GM23338 (cell line): ENCODE measurements around the gene ZBP1.

Experiments
- CREB1 ChIP-seq: fragments of 250-450 bp; sonication (Bioruptor Pico); IDR thresholded peaks from 2 replicates; pipeline ENCODE4 v1.5.0; 2020; ENCODE audit warnings: low read depth, mild to moderate bottlenecking, moderate library complexity
- EZH2 ChIP-seq: fragments of 200-600 bp; sonication (generic); IDR thresholded peaks from one replicate; pipeline ENCODE4 v1.8.0; 2017; ENCODE audit warnings: antibody characterized with exemption, mild to moderate bottlenecking, low read depth; ENCODE audit not compliant: unreplicated experiment
- EZH2phosphoT487 ChIP-seq: fragments of 200-600 bp; sonication (generic); IDR thresholded peaks from one replicate; pipeline ENCODE4 v1.8.1; 2018; ENCODE audit warnings: antibody characterized with exemption; ENCODE audit not compliant: unreplicated experiment
- JUNB ChIP-seq: IDR thresholded peaks from one replicate; pipeline ENCODE4 v1.6.1; 2016; ENCODE audit warnings: antibody characterized with exemption; ENCODE audit not compliant: unreplicated experiment
- NANOG ChIP-seq: IDR thresholded peaks from 2 replicates; pipeline ENCODE4 v1.6.1; 2016; ENCODE audit warnings: antibody characterized with exemption, borderline replicate concordance
- POLR2AphosphoS5 ChIP-seq: IDR thresholded peaks from 2 replicates; pipeline ENCODE4 v1.6.1; 2016; ENCODE audit warnings: antibody characterized with exemption, low read depth
- STAT1 ChIP-seq: IDR thresholded peaks from one replicate; pipeline ENCODE4 v1.6.1; 2016; ENCODE audit warnings: antibody characterized with exemption; ENCODE audit not compliant: unreplicated experiment
- ZNF114 ChIP-seq: fragments of 250-450 bp; sonication (Bioruptor Pico); IDR thresholded peaks from 2 replicates; pipeline ENCODE4 v1.5.0; 2020; ENCODE audit warnings: mild to moderate bottlenecking, moderate library complexity
- TF ChIP-seq, protein P1 (sequence below), 2 experiments: fragments of 200-600 bp in 1 of 2; sonication (generic) in 1 of 2; conservative IDR thresholded peaks; 2 replicates each; pipeline versions ENCODE4 v1.5.1 to v1.6.1; 2016 to 2017; ENCODE audit warnings: antibody characterized with exemption in 2 of 2, low read depth in 2 of 2, mild to moderate bottlenecking in 2 of 2, moderate library complexity in 1 of 2
- TF ChIP-seq, protein P2 (sequence below): IDR thresholded peaks from one replicate; pipeline ENCODE4 v1.6.1; 2018; ENCODE audit warnings: antibody characterized with exemption; ENCODE audit not compliant: unreplicated experiment

DNA sequence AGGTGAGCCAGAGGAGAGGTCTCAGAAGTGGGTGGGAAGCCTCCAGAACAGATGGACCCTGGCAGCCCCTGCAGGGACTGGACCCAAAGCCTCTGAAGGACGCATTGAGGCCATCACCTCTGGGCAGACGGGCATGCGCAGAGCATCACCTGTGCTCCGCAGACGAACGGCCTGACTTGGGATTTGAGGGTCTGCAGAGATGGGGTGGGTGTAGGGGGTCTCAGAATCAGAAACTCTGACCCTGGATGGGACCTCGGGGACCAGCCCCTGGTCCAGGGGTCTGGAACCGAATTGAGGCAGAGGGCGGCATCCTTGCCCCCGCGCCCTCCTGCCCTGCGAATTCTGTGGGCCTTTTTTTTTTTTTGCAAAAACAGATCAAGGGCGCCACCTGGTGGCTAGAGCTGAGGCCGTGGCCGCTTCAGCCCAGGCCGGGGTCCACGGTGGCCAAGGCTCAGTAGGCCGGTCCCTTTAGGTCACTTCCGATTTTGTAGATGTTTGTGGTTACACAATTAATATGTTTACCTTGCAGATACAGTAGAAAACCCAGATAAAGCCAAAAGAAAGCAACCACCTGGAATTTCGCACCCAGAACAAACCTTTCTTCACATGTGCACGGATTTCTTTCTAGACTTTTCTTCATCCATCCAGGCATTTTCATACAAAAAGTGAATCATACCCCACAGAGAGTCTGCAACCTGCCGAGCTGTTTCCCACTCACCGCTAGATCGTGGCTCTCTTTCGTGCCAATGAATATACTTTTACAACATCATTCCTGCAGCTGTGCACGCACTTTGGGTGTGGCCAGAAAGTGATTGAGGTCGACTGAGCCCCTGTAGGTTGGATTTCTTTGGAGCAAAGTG lies 25.9 kb downstream of the ZBP1 start:
- TF ChIP-seq, protein P1, sequence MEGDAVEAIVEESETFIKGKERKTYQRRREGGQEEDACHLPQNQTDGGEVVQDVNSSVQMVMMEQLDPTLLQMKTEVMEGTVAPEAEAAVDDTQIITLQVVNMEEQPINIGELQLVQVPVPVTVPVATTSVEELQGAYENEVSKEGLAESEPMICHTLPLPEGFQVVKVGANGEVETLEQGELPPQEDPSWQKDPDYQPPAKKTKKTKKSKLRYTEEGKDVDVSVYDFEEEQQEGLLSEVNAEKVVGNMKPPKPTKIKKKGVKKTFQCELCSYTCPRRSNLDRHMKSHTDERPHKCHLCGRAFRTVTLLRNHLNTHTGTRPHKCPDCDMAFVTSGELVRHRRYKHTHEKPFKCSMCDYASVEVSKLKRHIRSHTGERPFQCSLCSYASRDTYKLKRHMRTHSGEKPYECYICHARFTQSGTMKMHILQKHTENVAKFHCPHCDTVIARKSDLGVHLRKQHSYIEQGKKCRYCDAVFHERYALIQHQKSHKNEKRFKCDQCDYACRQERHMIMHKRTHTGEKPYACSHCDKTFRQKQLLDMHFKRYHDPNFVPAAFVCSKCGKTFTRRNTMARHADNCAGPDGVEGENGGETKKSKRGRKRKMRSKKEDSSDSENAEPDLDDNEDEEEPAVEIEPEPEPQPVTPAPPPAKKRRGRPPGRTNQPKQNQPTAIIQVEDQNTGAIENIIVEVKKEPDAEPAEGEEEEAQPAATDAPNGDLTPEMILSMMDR (conservative IDR thresholded peaks at IDR 0.05; ENCODE audit: low read depth in 2 of 2): peak; percentile 70 to 77
- no peak for TF ChIP-seq JUNB
- TF ChIP-seq POLR2AphosphoS5: no peak
- TF ChIP-seq EZH2: no peak
- TF ChIP-seq, protein P2, sequence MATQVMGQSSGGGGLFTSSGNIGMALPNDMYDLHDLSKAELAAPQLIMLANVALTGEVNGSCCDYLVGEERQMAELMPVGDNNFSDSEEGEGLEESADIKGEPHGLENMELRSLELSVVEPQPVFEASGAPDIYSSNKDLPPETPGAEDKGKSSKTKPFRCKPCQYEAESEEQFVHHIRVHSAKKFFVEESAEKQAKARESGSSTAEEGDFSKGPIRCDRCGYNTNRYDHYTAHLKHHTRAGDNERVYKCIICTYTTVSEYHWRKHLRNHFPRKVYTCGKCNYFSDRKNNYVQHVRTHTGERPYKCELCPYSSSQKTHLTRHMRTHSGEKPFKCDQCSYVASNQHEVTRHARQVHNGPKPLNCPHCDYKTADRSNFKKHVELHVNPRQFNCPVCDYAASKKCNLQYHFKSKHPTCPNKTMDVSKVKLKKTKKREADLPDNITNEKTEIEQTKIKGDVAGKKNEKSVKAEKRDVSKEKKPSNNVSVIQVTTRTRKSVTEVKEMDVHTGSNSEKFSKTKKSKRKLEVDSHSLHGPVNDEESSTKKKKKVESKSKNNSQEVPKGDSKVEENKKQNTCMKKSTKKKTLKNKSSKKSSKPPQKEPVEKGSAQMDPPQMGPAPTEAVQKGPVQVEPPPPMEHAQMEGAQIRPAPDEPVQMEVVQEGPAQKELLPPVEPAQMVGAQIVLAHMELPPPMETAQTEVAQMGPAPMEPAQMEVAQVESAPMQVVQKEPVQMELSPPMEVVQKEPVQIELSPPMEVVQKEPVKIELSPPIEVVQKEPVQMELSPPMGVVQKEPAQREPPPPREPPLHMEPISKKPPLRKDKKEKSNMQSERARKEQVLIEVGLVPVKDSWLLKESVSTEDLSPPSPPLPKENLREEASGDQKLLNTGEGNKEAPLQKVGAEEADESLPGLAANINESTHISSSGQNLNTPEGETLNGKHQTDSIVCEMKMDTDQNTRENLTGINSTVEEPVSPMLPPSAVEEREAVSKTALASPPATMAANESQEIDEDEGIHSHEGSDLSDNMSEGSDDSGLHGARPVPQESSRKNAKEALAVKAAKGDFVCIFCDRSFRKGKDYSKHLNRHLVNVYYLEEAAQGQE: no peak
- no peak for TF ChIP-seq EZH2phosphoT487
- TF ChIP-seq STAT1: no peak
- TF ChIP-seq CREB1 (CRISPR knock-in tag): no peak
- no peak for TF ChIP-seq ZNF114 (CRISPR knock-in tag)
- TF ChIP-seq NANOG: no peak
